Neural cell (in vitro differentiated cells): ENCODE results near the gene STEAP2.

Experiments
- CTCF ChIP-seq: fragments of 450-650 bp; IDR thresholded peaks from 2 replicates; pipeline ENCODE4 v1.5.1; 2014; ENCODE audit warnings: antibody characterized with exemption, mild to moderate bottlenecking, moderate library complexity; ENCODE audit not compliant: poor library complexity, severe bottlenecking
- EP300 ChIP-seq: fragments of 450-650 bp; conservative IDR thresholded peaks from 2 replicates; pipeline ENCODE4 v1.6.1; 2014; ENCODE audit warnings: antibody characterized with exemption, mild to moderate bottlenecking, moderate library complexity; ENCODE audit not compliant: poor library complexity, severe bottlenecking
- EZH2 ChIP-seq: fragments of 200-600, 300-800 bp; shearing (Covaris generic), sonication (generic); IDR thresholded peaks from 2 replicates; pipeline ENCODE4 v1.6.1; 2014; ENCODE audit warnings: antibody characterized with exemption, low read length, borderline replicate concordance, mild to moderate bottlenecking; ENCODE audit not compliant: insufficient read depth, poor library complexity, severe bottlenecking
- MXI1 ChIP-seq: fragments of 450-650 bp; conservative IDR thresholded peaks from 2 replicates; pipeline ENCODE4 v1.6.1; 2014; ENCODE audit warnings: antibody characterized with exemption, mild to moderate bottlenecking; ENCODE audit not compliant: poor library complexity, severe bottlenecking
- POLR2AphosphoS5 ChIP-seq: IDR thresholded peaks from 2 replicates; pipeline ENCODE4 v1.6.1; 2012
- RAD21 ChIP-seq: fragments of 450-650 bp; conservative IDR thresholded peaks from 2 replicates; pipeline ENCODE4 v1.6.1; 2014; ENCODE audit warnings: antibody characterized with exemption, mild to moderate bottlenecking, moderate library complexity
- SMC3 ChIP-seq: fragments of 450-650 bp; conservative IDR thresholded peaks from 2 replicates; pipeline ENCODE4 v1.6.1; 2014; ENCODE audit warnings: antibody characterized with exemption, mild to moderate bottlenecking, moderate library complexity; ENCODE audit not compliant: poor library complexity
- TAF1 ChIP-seq: IDR thresholded peaks from 2 replicates; pipeline ENCODE4 v1.6.1; 2012; ENCODE audit warnings: low read depth
- TF ChIP-seq, protein P1 (sequence below): IDR thresholded peaks from 2 replicates; pipeline ENCODE4 v1.6.1; 2012; ENCODE audit warnings: borderline replicate concordance

DNA sequence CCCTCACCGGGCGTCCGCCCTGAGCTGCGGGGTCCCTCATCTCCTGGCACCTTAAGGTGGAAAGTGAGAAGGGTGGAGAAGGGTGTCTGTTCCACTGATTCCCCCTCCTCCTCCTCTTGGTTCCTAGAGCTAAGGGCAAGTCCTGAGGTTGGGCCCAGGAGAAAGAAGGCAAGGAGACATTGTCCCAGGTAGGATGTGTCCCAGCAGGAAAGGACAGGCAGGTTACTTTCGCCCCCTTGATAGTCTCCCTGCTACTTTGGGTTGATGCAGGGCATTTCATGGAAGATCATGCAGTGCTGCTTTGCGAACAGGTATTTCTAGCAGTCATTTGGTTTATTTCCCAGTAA, 582 bp downstream of the STEAP2 start:
- TF ChIP-seq CTCF = no peak
- TF ChIP-seq EZH2 = no peak
- no peak for TF ChIP-seq EP300
- TF ChIP-seq, protein P1, sequence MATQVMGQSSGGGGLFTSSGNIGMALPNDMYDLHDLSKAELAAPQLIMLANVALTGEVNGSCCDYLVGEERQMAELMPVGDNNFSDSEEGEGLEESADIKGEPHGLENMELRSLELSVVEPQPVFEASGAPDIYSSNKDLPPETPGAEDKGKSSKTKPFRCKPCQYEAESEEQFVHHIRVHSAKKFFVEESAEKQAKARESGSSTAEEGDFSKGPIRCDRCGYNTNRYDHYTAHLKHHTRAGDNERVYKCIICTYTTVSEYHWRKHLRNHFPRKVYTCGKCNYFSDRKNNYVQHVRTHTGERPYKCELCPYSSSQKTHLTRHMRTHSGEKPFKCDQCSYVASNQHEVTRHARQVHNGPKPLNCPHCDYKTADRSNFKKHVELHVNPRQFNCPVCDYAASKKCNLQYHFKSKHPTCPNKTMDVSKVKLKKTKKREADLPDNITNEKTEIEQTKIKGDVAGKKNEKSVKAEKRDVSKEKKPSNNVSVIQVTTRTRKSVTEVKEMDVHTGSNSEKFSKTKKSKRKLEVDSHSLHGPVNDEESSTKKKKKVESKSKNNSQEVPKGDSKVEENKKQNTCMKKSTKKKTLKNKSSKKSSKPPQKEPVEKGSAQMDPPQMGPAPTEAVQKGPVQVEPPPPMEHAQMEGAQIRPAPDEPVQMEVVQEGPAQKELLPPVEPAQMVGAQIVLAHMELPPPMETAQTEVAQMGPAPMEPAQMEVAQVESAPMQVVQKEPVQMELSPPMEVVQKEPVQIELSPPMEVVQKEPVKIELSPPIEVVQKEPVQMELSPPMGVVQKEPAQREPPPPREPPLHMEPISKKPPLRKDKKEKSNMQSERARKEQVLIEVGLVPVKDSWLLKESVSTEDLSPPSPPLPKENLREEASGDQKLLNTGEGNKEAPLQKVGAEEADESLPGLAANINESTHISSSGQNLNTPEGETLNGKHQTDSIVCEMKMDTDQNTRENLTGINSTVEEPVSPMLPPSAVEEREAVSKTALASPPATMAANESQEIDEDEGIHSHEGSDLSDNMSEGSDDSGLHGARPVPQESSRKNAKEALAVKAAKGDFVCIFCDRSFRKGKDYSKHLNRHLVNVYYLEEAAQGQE = no peak
- no peak for TF ChIP-seq POLR2AphosphoS5
- TF ChIP-seq TAF1 = no peak
- TF ChIP-seq RAD21 = no peak
- TF ChIP-seq SMC3 = no peak
- TF ChIP-seq MXI1 = no peak
